ENCODE results near the gene DOCK1.

Gene DOCK1

GRCh38 chr10:126946746-126947145 lies 41.5 kb downstream of the DOCK1 start:
- H3K4me2 ChIP-seq (ENCODE audit: low read depth, low read length): no peak overlapping the region
- no peaks in the 10 kb centered on the region for H3K79me2 ChIP-seq (ENCODE audit: low read length)

GRCh38 chr10:126948355-126949160 lies 43.3 kb downstream of the DOCK1 start:
- Histone ChIP-seq H3K36me3 (replicated peaks; ENCODE audit: insufficient read depth, low read length) (no peaks in the 10 kb centered on the region), H3K9me2 (replicated peaks; ENCODE audit: insufficient read depth, low read length) (no peaks in the 10 kb centered on the region), H3K4me2 (ENCODE audit: low read depth, low read length) (no peak overlapping the region), H3K9ac (ENCODE audit: low read length) (no peak overlapping the region), H3K27me3 (replicated peaks; ENCODE audit: insufficient read depth, low read length) (no peaks in the 10 kb centered on the region), H3F3A (ENCODE audit: insufficient read depth, low read length) (no peaks in the 10 kb centered on the region), H3K27ac (ENCODE audit: low read length) (no peak overlapping the region), H3K79me2 (ENCODE audit: low read length) (no peaks in the 10 kb centered on the region), H3K4me1 (ENCODE audit: low read length) (no peaks in the 10 kb centered on the region), H3K4me3 (ENCODE audit: low read length) (no peak overlapping the region), H2AFZ (ENCODE audit: low read length) (no peak overlapping the region), H4K20me1 (ENCODE audit: insufficient read depth, low read length) (no peaks in the 10 kb centered on the region), H3K9me3 (replicated peaks; ENCODE audit: insufficient read depth, low read length) (no peaks in the 10 kb centered on the region)
- TF ChIP-seq EZH2phosphoT487 (IDR thresholded peaks at IDR 0.05; ENCODE audit: low read length): no peak
- no peak for TF ChIP-seq CTCF (IDR thresholded peaks at IDR 0.05; ENCODE audit: low read length)
- TF ChIP-seq EZH2 (optimal IDR thresholded peaks at IDR 0.05; ENCODE audit: low read depth, low read length): no peak
- DNase-seq: no peak

More at GRCh38 chr10:126946746-126947145, 41.5 kb downstream of the DOCK1 start:
- Histone ChIP-seq H3K9me2 (replicated peaks; ENCODE audit: insufficient read depth, low read length) (no peaks in the 10 kb centered on the region), H3K4me1 (ENCODE audit: low read length) (no peaks in the 10 kb centered on the region), H3K9ac (ENCODE audit: low read length) (no peak overlapping the region), H3K27me3 (replicated peaks; ENCODE audit: insufficient read depth, low read length) (no peaks in the 10 kb centered on the region), H3K27ac (ENCODE audit: low read length) (no peak overlapping the region), H4K20me1 (ENCODE audit: insufficient read depth, low read length) (no peaks in the 10 kb centered on the region), H2AFZ (ENCODE audit: low read length) (no peak overlapping the region), H3K36me3 (replicated peaks; ENCODE audit: insufficient read depth, low read length) (no peaks in the 10 kb centered on the region), H3F3A (ENCODE audit: insufficient read depth, low read length) (no peaks in the 10 kb centered on the region), H3K4me3 (ENCODE audit: low read length) (no peak overlapping the region), H3K9me3 (replicated peaks; ENCODE audit: insufficient read depth, low read length) (no peaks in the 10 kb centered on the region)
- TF ChIP-seq CTCF (IDR thresholded peaks at IDR 0.05; ENCODE audit: low read length) (no peak), EZH2 (optimal IDR thresholded peaks at IDR 0.05; ENCODE audit: low read depth, low read length) (no peak), EZH2phosphoT487 (IDR thresholded peaks at IDR 0.05; ENCODE audit: low read length) (no peak)
- DNase-seq: no peak

- H3K4me3 ChIP-seq (ENCODE audit: low read length): no peak overlapping the region
- H3K4me2 ChIP-seq (ENCODE audit: low read depth, low read length): no peak overlapping the region
- H3K79me2 ChIP-seq (ENCODE audit: low read length): no peaks in the 10 kb centered on the region
- no peak overlapping the region for H3K27ac ChIP-seq (ENCODE audit: low read length)
- no peaks in the 10 kb centered on the region for H3F3A ChIP-seq (ENCODE audit: insufficient read depth, low read length)
- H3K27me3 ChIP-seq (replicated peaks; ENCODE audit: insufficient read depth, low read length): no peaks in the 10 kb centered on the region
- no peak overlapping the region for H2AFZ ChIP-seq (ENCODE audit: low read length)
- no peaks in the 10 kb centered on the region for H3K36me3 ChIP-seq (replicated peaks; ENCODE audit: insufficient read depth, low read length)
- H3K9ac ChIP-seq (ENCODE audit: low read length): no peak overlapping the region
- no peaks in the 10 kb centered on the region for H3K9me2 ChIP-seq (replicated peaks; ENCODE audit: insufficient read depth, low read length)
- DNase-seq: no peak
- no peaks in the 10 kb centered on the region for H3K4me1 ChIP-seq (ENCODE audit: low read length)
- no peaks in the 10 kb centered on the region for H3K9me3 ChIP-seq (replicated peaks; ENCODE audit: insufficient read depth, low read length)
- no peaks in the 10 kb centered on the region for H4K20me1 ChIP-seq (ENCODE audit: insufficient read depth, low read length)
- TF ChIP-seq EZH2phosphoT487 (IDR thresholded peaks at IDR 0.05; ENCODE audit: low read length) (no peak), CTCF (IDR thresholded peaks at IDR 0.05; ENCODE audit: low read length) (no peak), EZH2 (optimal IDR thresholded peaks at IDR 0.05; ENCODE audit: low read depth, low read length) (no peak)
Observed at GRCh38 chr10:126949161-126949503, 43.9 kb downstream of the DOCK1 start.

Measured in MM.1S (cell line).